Smooth muscle cell of the brain vasculature (primary cell): ENCODE results near the gene NUP210L.
"Not testable (repeated sequence)": the region's sequence is repeated elsewhere in the genome, so short reads cannot be mapped to it uniquely, and the experiment has no call there.

Experiments used
- DNase-seq: peaks from one replicate; pipeline ENCODE4 v3.0.0-alpha.2; 2012; ENCODE audit warnings: low read depth, low spot score

The NUP210L gene

DNA sequence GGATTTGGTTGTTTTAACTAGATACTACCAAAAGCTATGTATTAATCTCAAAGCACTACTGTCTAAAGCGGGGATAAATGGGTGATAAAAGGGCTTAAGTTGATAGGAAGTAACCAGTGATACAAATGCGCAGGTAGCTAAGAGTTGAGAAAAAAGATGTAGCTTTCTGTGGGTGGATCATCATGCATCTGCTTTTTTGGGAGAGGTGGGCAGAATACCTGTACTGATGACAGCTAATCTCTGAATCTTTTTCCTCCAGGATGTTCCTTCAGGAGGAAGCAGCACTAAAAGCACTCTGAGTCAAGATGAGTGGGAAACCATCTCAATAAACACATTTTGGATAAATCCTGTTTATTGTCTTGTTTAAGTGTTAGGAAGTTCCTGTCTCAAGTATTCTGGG, 163.1 kb downstream of the NUP210L start:
- no peak for DNase-seq

DNA sequence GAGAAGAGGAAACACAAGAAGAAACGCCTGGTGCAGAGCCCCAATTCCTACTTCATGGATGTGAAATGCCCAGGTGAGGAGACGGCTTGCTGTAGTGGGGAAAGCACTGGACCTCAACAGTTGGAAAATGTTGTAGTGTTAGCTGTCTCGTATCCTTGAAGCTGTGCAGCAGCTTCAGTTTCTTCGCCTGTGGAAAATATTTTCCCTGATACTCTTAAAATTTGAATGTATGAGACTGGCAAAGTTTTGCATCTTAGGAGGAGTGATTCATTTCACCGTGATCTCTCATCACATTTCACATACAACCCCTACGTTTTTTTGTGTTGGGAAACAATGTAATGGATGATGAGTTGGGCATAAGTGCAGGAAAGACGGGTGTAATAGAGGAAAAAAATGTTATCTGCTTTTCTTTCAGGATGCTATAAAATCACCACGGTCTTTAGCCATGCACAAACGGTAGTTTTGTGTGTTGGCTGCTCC, 163.7 kb downstream of the NUP210L start:
- DNase-seq = no peak

DNA sequence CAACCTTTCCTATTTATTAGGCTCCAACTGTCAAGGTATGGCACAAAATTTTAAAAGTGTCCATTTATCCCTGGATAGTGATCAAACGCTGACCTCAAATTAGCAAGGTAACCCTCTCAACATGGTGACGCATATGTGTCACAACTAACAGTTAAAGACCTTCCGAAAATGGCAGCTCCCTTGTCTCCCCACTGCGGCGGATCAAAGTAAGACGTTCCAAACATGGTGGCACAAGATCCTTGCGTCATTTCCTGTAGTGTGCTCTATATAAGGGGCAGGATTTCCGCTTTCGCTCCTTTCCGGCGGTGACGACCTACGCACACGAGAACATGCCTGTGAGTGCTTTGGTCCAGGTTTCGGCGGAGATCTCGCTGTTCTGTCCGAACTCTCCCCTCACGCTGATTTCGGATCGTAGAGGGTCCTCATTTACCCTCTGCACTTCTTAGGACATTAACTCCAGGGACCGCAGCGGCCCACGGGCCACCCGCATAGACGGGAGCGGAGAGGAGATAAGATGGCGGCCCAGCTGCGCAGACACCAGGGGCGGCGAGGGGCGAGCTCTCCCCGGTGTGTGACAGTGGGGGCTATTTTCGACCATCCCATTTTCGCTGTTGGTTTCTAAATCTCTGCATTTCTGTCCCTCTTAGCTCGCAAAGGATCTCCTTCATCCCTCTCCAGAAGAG, 164.3 kb downstream of the NUP210L start, which contains the start of gene RPS27:
Gene RPS27, plus strand, starts transcription at position 295 of the 683 bp plus-strand sequence. Its CDS starts 35 bp downstream, at position 330.
- DNase-seq = peak; percentile 90

DNA sequence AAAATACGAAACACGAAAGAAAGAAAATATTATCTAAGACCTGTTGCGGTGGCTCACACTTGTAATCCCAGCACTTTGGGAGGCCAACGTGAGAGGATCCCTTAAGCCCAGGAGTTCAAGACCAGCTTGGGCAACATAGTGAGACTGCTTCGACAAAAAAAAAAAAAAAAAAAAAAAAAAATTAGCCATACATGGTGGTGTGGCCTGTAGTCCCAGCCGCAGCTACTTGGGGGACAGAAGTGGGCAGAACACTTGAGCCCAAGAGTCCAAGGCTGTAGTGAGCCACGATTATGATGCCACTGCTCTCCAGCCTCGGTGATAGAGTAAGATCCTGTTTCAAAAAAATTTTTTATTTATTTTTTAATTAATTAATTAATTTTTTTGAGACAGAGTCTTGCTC, 167.3 kb downstream of the NUP210L start:
- DNase-seq = no peak

DNA sequence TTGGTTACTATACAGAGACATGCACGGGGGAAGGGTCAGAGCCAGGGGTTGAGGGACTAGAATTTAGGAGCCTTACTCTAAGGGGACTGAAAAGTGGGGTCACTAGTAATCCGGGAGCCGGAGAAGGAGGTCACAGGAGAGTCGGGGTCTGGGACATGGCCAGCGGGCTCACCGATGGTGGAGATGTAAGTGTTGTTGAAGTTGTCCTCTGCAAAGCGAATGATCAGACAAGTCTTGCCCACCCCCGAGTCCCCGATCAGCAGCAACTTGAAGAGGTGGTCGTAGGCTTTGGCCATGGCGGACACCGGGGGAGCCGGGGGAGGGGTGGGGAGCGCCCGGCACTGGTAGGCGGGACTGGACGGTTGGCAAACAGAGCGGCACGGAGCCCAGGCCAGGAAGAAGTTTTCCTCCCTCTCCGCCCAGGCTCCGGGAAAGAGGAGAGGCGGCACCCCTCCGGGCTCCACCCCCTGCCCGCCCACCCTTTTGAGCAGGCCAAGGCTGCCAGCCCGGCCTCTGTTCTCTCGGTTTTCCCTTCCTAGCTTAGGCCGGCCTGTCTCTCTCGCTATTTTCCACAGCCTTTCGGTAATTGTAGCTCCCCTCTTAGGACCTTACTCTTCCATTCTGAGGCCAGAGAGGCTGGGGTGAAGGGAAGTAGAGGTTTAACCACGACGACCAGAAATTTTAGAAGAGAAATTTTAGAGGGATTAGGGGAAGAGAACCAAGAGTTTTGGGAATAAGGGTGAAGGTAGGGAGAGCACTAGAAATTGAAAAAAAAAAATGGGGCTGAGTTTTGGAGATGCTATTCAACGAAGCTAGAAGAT, 168.7 kb downstream of the NUP210L start, which contains the start of gene RAB13:
Gene RAB13, minus strand, starts transcription at position 399 of the 821 bp plus-strand sequence. Its CDS starts 103 bp downstream, at position 296.
- no peak for DNase-seq

DNA sequence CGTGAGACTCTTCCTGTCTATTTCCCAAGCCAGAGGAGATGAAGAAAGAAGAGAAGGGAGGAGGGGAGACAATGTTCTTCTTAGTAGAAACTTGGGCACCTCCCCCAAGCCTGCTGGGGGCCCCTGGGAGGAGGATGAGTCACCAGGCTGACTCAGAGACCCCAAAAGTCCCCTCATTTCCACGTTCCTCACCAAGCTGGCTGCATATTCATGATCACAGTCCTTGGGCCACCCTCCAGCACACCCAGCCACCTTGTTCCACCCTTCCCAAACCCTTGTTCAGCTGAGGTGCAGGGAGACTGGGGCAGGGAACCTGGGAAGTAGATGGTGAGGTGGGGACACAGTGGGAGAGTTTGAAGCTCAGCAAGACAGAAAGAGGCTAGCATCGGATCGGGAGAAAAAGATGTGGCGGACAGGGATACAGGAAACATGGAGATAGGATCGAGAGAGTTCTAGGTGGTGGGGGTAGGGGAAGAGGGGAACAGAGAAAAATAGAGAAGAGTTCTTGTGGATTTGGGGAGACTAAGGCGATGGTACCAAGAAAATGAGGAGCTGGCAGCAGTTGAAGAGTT, 169.4 kb downstream of the NUP210L start:
- DNase-seq = no peak

DNA sequence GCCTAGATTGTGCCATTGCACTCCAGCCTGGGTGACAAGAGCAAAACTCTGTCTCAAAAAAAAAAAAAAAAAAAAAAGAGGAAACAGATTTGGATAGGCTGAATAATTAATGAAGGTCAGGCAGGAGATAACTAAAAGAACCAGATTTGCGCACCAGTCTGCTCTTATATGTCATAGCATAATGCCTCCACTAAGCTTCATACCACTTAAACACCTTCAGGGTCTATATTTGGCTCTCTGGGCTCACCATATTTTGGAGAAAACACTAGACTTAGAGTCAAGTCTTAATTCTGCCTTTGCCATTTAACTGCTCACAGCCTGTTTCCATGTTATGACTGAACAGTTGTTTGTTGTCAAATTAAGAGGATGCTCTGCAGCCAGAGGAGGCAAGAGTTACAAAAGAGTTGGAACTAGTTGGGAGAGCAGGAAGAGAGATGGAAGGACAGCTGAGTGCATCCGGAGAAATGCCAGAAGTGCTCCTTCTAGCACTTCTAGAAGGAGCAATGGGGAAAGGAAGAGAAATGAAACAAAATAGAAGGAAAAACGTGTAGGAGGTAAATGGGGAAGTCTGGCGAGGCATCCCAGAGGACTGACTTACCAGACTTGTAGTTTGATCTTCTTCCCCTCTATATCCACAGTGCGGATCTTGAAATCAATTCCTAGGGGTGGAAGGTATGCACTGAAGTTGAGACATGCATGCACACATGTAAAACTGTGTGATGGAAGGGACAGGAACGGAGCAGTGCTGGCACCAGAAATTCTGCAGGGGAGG, 170.6 kb downstream of the NUP210L start:
- DNase-seq = no peak

DNA sequence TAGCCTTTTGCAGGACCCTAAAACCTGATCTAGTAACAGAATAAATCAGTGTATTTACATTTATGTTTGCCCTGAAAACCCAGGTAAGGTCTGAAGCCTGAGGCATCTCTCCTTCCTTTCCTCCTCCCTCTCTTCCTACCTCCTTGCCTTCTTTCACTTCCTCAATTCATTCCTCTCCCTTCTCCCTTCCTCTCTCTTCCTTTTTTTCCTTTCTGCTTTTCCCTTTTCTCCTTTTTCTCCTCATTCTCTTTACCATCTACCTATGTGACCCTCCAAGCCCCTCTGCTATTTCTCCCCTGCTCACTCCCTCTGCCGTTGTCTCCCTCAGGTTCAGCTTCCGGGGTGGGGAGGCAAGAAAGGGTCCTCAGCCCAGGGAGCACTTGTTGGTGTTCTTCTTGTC, 173.1 kb downstream of the NUP210L start:
- DNase-seq = not testable (repeated sequence)

DNA sequence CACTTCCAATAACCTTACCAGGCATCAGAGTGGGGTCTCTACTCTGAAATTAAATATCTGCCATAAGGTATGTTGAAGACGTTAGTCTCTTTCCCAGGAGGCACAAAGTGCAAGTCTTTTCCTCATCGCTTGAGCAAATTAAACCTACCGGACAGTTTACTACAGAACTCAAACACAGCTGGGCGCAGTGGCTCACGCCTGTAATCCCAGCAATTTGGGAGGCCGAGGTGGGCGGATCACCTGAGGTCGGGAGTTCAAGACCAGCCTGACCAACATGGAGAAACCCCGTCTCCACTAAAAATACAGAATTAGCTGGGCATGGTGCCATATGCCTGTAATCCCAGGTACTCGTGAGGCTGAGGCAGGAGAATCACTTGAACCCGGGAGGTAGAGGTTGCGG, 175.8 kb downstream of the NUP210L start:
- not testable (repeated sequence) for DNase-seq

DNA sequence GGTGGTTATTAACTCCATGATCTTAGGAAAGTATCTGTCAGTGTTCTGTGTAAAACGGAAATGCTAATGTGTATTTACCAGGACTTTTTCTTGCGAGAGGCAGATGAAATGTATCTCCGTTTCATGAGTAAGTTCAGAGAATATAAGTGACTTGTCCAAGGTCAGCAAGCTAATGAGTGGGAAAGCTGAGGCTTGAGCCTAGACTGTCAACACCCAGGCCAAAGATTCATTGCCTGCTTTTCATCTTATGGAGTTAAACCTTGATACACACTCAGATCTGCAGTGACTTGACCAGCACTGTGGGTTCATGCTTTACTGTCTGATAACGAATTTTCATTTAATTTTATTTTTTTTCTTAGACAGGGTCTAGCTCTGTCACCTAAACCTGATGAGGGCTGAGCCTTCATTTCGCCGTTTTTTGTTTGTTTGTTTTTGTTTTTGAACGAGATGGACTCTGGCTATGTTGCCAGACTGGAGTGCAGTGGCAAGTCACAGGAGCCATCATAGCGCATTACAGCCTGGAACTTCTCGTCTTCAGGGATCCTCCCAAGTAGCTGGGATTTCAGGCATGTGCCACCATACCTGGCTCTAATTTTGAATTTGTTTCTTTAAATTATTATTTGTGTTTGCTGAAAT, 176.5 kb downstream of the NUP210L start:
- no peak for DNase-seq

DNA sequence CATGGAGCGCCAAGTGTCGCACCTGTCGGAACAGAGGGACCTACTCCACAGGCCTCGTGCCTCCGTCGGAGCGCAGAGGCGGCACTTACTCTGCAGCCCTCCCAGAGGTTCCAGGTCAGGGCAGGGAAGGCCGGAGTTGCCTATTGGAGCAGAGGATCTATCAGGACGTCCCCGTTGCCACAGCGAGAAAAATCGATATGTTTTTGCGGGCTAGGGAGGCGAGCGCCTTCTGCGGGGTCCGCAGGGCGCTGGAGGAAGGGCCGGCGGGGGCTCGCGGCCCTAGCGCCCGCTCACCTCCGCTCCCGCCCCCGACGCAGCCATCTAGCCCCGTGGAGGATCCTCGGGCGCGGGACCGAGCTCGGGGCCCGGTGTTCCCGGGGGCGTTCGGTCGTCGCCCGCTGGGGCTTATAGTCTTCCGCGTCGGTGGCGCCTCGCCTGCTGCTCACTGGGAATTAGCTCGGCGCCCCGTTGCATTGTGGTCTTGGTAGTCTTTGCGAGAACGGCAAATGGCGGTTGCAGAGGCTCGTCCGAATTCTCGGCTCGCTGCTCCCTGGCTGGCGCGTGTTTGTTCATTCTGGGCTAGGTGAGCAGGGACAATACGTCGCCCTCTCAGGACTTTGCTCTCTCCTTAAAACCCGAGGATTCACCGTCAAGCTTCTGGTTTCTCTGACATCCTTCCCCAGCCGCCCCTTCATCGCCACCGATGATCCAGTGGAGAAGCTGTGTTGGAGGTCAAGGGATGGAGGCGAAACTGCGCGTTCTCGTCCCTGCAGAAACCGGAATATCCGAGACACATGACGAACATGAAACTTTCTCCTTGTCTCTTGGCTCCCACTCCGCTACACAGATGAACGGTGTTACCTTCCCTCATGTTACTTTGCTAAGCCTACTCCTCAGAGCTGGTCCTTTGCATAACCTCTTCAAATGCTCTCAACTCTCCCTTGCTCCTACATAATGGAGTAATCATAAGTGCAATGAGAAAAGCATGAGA, 177.3 kb downstream of the NUP210L start, which contains the start of gene JTB:
Gene JTB, minus strand, starts transcription at position 425 of the 991 bp plus-strand sequence. Its CDS starts 422 bp downstream, at position 3.
- DNase-seq = no peak

DNA sequence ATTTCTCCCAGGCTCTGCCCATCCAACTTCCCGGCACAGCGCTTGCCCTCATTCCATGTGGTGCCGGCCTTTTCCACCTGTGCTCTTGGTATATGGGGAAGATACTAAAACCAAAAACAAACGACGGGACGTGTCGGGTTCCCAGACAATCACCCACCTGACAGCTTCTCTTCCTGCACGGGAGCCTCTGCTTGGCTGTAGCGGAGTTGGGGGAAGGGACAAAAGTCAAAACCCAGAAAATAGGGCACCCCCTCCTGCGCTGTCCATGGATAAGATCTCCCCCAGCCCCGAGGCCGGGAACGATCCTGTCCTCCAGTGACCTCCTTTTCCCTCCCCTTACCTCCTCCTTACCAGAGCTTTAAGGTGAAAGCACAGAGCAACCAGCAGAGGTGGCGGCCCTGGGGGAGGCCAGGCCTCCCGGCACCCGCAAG, 178.0 kb downstream of the NUP210L start:
- DNase-seq = no peak

DNA sequence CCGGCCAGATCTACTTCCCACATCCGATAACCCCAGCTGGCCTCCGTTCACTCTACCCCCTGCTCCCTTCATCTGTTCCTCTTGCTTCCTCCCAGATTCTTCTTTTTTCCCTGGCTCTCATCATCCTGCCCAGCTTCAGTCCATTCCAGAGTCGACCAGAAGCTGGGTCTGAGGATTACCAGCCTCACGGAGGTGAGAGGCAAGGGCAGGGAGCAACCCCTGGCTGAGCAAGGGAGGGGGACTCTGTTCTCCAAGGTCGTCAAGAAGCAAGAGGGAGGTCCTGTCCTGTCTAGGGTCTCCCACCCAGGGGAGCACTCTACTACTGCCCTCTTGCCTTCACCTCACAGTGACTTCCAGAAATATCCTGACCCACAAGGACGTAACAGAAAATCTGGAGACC, 181.3 kb downstream of the NUP210L start:
- no peak for DNase-seq

DNA sequence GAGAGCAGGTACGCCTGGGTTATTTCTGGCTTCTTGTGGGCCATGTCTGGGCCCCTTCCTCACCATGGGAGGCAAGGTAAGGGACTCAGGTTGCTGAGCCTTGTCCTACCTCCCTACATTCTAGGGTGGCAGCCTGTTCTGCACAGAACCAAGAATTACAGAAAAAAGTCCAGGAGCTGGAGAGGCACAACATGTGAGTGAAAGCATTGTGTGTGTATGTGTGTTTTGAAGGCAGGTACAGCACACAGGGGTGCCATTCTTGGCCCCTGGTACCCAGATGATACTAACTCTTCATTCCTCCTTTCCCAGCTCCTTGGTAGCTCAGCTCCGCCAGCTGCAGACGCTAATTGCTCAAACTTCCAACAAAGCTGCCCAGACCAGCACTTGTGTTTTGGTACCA, 181.8 kb downstream of the NUP210L start:
- DNase-seq = no peak

DNA sequence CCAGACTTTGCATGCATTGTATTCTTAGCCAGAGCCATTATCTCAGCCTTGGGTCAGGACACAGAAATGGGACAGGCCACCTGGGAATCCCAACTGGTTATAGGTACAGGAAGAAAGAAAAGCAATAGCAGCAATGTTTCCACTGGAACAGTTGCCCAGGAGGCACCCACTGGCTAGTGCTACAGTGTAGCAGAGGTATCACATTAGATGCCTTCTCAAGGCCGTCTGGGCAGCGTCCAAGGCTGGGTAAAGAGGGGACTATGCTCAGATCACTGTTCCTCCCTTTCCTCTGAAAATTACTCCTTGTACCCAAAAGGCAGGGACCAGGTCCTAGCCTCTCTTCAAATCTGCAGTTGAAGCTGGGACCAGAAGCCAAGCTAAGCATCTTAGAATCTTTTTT, 184.5 kb downstream of the NUP210L start:
- no peak for DNase-seq

DNA sequence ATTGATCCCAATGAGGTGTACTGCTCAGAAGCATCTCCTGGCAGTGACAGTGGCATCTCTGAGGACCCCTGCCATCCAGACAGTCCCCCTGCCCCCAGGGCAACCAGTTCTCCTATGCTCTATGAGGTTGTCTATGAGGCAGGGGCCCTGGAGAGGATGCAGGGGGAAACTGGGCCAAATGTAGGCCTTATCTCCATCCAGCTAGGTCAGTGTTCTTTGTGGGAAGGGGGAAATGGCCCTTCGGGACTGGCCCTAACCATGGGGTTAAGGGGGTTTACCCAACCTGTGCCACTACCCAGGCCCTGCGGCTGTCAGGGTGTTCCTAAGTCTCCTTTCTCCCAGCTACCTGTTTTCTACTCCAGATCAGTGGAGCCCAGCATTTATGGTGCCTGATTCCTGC, 185.9 kb downstream of the NUP210L start:
- DNase-seq = no peak

DNA sequence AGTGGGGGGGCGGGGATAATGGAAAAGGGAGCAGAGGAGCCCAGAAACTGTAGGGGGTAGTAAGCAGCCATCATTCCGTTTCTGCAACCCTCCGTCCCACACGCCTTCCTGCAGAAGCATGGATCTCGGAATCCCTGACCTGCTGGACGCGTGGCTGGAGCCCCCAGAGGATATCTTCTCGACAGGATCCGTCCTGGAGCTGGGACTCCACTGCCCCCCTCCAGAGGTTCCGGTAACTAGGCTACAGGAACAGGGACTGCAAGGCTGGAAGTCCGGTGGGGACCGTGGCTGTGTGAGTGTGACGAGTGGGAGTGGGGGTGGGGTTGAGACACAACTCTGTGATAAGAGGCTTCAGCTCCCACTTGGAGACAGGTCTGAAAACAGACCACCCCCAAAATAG, 186.5 kb downstream of the NUP210L start:
- DNase-seq = no peak

DNA sequence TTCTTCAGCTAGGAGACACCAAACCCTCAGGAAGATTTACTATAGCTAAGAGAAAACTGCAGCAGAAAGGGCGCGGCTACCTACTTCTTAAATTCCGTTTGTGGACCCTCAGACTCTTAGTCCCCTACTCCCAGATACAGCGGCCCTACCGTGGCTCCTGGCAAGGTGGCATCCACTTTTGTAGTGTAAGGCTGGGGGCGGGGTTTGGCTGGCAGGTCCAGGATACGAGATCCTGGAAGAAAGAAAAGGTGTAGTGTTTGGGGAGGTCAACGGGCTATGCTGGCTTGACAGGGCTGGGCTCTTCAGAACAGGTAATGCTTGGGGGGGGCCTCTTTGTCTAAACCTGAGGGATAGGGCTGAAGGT, 186.9 kb downstream of the NUP210L start:
- no peak for DNase-seq

DNA sequence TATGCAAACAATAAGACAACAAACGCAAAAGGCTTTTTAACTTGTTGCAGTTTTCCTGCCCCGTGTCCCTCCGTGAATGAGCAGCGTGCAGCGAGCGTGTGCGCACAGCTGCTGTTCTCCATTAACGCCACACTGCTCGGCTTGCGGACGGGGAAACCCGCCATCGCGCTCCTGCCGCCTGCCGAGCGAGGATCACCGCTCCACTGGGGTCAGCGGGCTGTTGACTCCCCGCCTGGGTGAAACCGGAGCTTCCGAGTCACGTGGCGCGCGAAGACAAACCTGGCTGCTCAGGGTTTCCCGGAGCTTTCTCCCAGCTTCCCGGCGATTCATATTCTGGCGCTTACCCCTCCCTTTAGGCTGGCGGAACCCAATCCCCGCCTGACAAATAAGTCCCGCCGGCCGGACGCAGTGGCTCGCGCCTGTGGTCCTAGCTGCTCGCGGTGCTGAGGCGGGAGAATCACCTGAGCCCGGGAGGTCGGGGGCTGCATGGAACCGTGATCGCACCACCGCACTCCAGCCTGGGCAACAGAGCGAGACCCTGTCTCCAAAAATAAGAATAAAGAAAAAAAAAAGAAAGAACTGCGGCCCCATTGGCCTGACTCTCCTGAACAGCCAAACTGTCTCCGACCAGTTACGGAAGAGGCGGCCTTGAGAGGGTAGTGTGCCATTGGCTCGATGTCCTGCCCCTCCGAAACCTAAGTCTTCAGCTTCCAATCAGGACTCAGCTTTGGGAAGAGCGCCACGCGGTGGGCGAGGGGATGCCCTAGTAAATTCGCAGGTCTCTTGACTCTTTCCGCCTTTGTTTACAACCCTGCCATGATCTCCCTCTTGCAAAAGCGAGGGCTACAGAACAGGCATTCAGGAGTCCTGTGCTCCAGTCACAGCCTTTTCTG, 187.5 kb downstream of the NUP210L start, which contains the start of gene CREB3L4:
Gene CREB3L4, plus strand, starts transcription at position 796 of the 893 bp plus-strand sequence. CDS start 624 bp downstream, outside the sequence.
- DNase-seq = peak; percentile 95
